HEK293 (cell line): ENCODE data around the gene PPP1R18.

Experiments
- BCL11A ChIP-seq: fragments of 450-650 bp; formaldehyde crosslinking; IDR thresholded peaks from 2 replicates; pipeline ENCODE4 v1.5.1; 2016; ENCODE audit warnings: low read depth, missing biosample characterization, missing genetic modification characterization
- HOXA7 ChIP-seq: sonication (generic); formaldehyde crosslinking; IDR thresholded peaks from 2 replicates; pipeline ENCODE4 v1.8.1; 2022; ENCODE audit warnings: missing genetic modification reagents, borderline replicate concordance
- IKZF3 ChIP-seq: fragments of 450-650 bp; IDR thresholded peaks from 2 replicates; pipeline ENCODE4 v1.5.0; 2018; ENCODE audit warnings: missing biosample characterization, mild to moderate bottlenecking, missing genetic modification characterization, moderate library complexity
- KLF7 ChIP-seq: fragments of 450-650 bp; formaldehyde crosslinking; IDR thresholded peaks from 2 replicates; pipeline ENCODE4 v1.5.1; 2016; ENCODE audit warnings: missing biosample characterization, missing genetic modification characterization, borderline replicate concordance
- RBAK ChIP-seq: fragments of 450-650 bp; formaldehyde crosslinking; IDR thresholded peaks from 2 replicates; pipeline ENCODE4 v1.5.1; 2016; ENCODE audit warnings: missing biosample characterization, missing genetic modification characterization
- TRIM28 ChIP-seq: IDR thresholded peaks from 2 replicates; pipeline ENCODE4 v1.6.1; 2011; ENCODE audit warnings: low read length, control low read depth, borderline replicate concordance
- WT1 ChIP-seq: fragments of 450-650 bp; formaldehyde crosslinking; IDR thresholded peaks from 2 replicates; pipeline ENCODE4 v1.5.1; 2016; ENCODE audit warnings: missing biosample characterization, missing genetic modification characterization
- ZEB2 ChIP-seq: fragments of 450-650 bp; formaldehyde crosslinking; IDR thresholded peaks from 2 replicates; pipeline ENCODE4 v1.5.1; 2016; ENCODE audit warnings: missing biosample characterization, missing genetic modification characterization
- ZNF138 ChIP-seq: fragments of 450-650 bp; formaldehyde crosslinking; IDR thresholded peaks from 2 replicates; pipeline ENCODE4 v1.5.1; 2016; ENCODE audit warnings: missing biosample characterization, missing genetic modification characterization, borderline replicate concordance
- ZNF202 ChIP-seq: fragments of 450-650 bp; formaldehyde crosslinking; IDR thresholded peaks from 2 replicates; pipeline ENCODE4 v1.5.1; 2016; ENCODE audit warnings: missing biosample characterization, missing genetic modification characterization, borderline replicate concordance
- ZNF549 ChIP-seq: fragments of 450-650 bp; IDR thresholded peaks from 2 replicates; pipeline ENCODE4 v1.5.1; 2018; ENCODE audit warnings: missing biosample characterization, missing genetic modification characterization, mild to moderate bottlenecking, inconsistent platforms, moderate library complexity
- ZNF585B ChIP-seq: fragments of 450-650 bp; formaldehyde crosslinking; IDR thresholded peaks from 2 replicates; pipeline ENCODE4 v1.5.1; 2016; ENCODE audit warnings: missing biosample characterization, missing genetic modification characterization
- ZNF843 ChIP-seq: fragments of 450-650 bp; formaldehyde crosslinking; IDR thresholded peaks from 2 replicates; pipeline ENCODE4 v1.5.1; 2016; ENCODE audit warnings: missing biosample characterization, missing genetic modification characterization
- TF ChIP-seq, protein P1 (sequence below): fragments of 450-650 bp; formaldehyde crosslinking; IDR thresholded peaks from 2 replicates; pipeline ENCODE4 v1.5.1; 2016; ENCODE audit warnings: missing biosample characterization, missing genetic modification characterization
- TF ChIP-seq, protein P2 (sequence below): fragments of 450-650 bp; formaldehyde crosslinking; IDR thresholded peaks from 2 replicates; pipeline ENCODE4 v1.5.1; 2016; ENCODE audit warnings: missing biosample characterization, missing genetic modification characterization
- TF ChIP-seq, protein P3 (sequence below): fragments of 450-650 bp; formaldehyde crosslinking; IDR thresholded peaks from 2 replicates; pipeline ENCODE4 v1.5.1; 2016; ENCODE audit warnings: missing biosample characterization, missing genetic modification characterization, low read depth
- TF ChIP-seq, protein P4 (sequence below): fragments of 450-650 bp; formaldehyde crosslinking; IDR thresholded peaks from 2 replicates; pipeline ENCODE4 v1.5.1; 2016; ENCODE audit warnings: missing biosample characterization, missing genetic modification characterization
- TF ChIP-seq, protein P5 (sequence below): fragments of 450-650 bp; IDR thresholded peaks from 2 replicates; pipeline ENCODE4 v1.5.1; 2018; ENCODE audit warnings: missing biosample characterization, missing genetic modification characterization
- TF ChIP-seq, protein P6 (sequence below): fragments of 450-650 bp; formaldehyde crosslinking; IDR thresholded peaks from 2 replicates; pipeline ENCODE4 v1.5.1; 2016; ENCODE audit warnings: missing biosample characterization, missing genetic modification characterization
- TF ChIP-seq, protein P7 (sequence below): fragments of 450-650 bp; formaldehyde crosslinking; IDR thresholded peaks from 2 replicates; pipeline ENCODE4 v1.5.1; 2016; ENCODE audit warnings: missing biosample characterization, missing genetic modification characterization

PPP1R18 gene

DNA sequence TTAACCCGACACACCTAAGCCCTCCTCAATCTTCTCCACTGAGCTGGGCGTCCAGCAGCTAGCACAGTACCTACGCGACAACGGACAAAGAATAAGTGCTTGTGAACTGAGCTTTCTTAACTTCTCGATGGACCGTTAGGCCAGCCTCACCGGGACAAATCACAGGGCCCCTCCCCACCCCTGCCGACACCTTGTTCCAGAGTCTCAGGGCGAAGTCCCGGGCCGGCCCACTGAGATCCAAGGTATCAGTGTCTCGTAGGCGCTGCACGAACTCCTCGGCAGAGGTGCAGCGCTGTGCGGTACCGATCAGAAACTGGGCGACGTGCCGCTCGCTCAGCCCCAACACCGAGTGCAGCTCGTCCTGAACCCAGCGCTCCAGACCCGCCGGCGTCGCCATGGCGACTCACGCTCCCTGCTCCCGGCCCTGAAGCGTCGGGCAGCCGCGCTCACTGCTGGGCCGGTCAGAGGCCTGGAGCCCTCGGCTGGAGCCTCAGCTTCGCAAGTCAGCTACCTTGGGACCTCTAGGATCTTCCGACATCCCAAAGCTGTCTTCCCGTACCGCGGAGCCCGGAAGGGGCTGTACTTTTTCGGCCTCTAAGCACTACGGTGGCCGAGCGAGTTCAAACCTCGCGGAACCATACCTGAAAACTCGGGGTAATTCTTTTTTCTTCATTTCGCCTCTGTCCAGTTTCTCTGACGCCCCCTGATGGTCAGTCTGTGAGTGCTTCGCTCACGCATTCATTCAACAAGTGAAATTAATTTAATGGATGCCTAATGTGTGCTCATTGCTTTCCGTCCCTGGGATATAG, 13.8 kb downstream of the PPP1R18 start, which contains the start of gene DHX16 (continued):
- TF ChIP-seq, protein P1, sequence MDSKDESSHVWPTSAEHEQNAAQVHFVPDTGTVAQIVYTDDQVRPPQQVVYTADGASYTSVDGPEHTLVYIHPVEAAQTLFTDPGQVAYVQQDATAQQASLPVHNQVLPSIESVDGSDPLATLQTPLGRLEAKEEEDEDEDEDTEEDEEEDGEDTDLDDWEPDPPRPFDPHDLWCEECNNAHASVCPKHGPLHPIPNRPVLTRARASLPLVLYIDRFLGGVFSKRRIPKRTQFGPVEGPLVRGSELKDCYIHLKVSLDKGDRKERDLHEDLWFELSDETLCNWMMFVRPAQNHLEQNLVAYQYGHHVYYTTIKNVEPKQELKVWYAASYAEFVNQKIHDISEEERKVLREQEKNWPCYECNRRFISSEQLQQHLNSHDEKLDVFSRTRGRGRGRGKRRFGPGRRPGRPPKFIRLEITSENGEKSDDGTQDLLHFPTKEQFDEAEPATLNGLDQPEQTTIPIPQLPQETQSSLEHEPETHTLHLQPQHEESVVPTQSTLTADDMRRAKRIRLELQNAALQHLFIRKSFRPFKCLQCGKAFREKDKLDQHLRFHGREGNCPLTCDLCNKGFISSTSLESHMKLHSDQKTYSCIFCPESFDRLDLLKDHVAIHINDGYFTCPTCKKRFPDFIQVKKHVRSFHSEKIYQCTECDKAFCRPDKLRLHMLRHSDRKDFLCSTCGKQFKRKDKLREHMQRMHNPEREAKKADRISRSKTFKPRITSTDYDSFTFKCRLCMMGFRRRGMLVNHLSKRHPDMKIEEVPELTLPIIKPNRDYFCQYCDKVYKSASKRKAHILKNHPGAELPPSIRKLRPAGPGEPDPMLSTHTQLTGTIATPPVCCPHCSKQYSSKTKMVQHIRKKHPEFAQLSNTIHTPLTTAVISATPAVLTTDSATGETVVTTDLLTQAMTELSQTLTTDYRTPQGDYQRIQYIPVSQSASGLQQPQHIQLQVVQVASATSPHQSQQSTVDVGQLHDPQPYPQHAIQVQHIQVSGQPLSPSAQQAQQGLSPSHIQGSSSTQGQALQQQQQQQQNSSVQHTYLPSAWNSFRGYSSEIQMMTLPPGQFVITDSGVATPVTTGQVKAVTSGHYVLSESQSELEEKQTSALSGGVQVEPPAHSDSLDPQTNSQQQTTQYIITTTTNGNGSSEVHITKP = peak; percentile 68
- TF ChIP-seq RBAK (tag by site-specific recombination) = no peak
- TF ChIP-seq ZNF202 = no peak
- no peak for TF ChIP-seq ZNF549 (tag by site-specific recombination)
- TF ChIP-seq IKZF3 (tag by site-specific recombination) = peak; percentile 78
- TF ChIP-seq HOXA7 = no peak
- no peak for TF ChIP-seq WT1
- TF ChIP-seq ZEB2 (tag by site-specific recombination) = peak; percentile 93
- TF ChIP-seq BCL11A (tag by site-specific recombination) = no peak
- TF ChIP-seq, protein P2, sequence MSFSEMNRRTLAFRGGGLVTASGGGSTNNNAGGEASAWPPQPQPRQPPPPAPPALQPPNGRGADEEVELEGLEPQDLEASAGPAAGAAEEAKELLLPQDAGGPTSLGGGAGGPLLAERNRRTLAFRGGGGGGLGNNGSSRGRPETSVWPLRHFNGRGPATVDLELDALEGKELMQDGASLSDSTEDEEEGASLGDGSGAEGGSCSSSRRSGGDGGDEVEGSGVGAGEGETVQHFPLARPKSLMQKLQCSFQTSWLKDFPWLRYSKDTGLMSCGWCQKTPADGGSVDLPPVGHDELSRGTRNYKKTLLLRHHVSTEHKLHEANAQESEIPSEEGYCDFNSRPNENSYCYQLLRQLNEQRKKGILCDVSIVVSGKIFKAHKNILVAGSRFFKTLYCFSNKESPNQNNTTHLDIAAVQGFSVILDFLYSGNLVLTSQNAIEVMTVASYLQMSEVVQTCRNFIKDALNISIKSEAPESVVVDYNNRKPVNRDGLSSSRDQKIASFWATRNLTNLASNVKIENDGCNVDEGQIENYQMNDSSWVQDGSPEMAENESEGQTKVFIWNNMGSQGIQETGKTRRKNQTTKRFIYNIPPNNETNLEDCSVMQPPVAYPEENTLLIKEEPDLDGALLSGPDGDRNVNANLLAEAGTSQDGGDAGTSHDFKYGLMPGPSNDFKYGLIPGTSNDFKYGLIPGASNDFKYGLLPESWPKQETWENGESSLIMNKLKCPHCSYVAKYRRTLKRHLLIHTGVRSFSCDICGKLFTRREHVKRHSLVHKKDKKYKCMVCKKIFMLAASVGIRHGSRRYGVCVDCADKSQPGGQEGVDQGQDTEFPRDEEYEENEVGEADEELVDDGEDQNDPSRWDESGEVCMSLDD (tag by site-specific recombination) = peak; percentile 54; the same call in 1 of the 2 replicates
- TF ChIP-seq KLF7 (tag by site-specific recombination) = no peak; the same call in 1 of the 2 replicates
- TF ChIP-seq, protein P3, sequence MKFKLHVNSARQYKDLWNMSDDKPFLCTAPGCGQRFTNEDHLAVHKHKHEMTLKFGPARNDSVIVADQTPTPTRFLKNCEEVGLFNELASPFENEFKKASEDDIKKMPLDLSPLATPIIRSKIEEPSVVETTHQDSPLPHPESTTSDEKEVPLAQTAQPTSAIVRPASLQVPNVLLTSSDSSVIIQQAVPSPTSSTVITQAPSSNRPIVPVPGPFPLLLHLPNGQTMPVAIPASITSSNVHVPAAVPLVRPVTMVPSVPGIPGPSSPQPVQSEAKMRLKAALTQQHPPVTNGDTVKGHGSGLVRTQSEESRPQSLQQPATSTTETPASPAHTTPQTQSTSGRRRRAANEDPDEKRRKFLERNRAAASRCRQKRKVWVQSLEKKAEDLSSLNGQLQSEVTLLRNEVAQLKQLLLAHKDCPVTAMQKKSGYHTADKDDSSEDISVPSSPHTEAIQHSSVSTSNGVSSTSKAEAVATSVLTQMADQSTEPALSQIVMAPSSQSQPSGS = no peak
- no peak for TF ChIP-seq ZNF843
- TF ChIP-seq, protein P4, sequence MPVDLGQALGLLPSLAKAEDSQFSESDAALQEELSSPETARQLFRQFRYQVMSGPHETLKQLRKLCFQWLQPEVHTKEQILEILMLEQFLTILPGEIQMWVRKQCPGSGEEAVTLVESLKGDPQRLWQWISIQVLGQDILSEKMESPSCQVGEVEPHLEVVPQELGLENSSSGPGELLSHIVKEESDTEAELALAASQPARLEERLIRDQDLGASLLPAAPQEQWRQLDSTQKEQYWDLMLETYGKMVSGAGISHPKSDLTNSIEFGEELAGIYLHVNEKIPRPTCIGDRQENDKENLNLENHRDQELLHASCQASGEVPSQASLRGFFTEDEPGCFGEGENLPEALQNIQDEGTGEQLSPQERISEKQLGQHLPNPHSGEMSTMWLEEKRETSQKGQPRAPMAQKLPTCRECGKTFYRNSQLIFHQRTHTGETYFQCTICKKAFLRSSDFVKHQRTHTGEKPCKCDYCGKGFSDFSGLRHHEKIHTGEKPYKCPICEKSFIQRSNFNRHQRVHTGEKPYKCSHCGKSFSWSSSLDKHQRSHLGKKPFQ (tag by site-specific recombination) = no peak
- TF ChIP-seq ZNF585B (tag by site-specific recombination) = no peak
- no peak for TF ChIP-seq ZNF138 (tag by site-specific recombination)
- TF ChIP-seq, protein P5, sequence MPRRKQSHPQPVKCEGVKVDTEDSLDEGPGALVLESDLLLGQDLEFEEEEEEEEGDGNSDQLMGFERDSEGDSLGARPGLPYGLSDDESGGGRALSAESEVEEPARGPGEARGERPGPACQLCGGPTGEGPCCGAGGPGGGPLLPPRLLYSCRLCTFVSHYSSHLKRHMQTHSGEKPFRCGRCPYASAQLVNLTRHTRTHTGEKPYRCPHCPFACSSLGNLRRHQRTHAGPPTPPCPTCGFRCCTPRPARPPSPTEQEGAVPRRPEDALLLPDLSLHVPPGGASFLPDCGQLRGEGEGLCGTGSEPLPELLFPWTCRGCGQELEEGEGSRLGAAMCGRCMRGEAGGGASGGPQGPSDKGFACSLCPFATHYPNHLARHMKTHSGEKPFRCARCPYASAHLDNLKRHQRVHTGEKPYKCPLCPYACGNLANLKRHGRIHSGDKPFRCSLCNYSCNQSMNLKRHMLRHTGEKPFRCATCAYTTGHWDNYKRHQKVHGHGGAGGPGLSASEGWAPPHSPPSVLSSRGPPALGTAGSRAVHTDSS (tag by site-specific recombination) = no peak
- peak; percentile 80 for TF ChIP-seq TRIM28
- TF ChIP-seq, protein P6, sequence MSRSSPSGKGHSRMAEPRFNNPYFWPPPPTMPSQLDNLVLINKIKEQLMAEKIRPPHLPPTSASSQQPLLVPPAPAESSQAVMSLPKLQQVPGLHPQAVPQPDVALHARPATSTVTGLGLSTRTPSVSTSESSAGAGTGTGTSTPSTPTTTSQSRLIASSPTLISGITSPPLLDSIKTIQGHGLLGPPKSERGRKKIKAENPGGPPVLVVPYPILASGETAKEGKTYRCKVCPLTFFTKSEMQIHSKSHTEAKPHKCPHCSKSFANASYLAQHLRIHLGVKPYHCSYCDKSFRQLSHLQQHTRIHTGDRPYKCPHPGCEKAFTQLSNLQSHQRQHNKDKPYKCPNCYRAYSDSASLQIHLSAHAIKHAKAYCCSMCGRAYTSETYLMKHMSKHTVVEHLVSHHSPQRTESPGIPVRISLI = peak; percentile 97
- TF ChIP-seq, protein P7, sequence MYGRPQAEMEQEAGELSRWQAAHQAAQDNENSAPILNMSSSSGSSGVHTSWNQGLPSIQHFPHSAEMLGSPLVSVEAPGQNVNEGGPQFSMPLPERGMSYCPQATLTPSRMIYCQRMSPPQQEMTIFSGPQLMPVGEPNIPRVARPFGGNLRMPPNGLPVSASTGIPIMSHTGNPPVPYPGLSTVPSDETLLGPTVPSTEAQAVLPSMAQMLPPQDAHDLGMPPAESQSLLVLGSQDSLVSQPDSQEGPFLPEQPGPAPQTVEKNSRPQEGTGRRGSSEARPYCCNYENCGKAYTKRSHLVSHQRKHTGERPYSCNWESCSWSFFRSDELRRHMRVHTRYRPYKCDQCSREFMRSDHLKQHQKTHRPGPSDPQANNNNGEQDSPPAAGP (tag by site-specific recombination) = peak; percentile 48; the same call in 1 of the 2 replicates
